Measurements from ENCODE around the gene PLPPR1.

DNA sequence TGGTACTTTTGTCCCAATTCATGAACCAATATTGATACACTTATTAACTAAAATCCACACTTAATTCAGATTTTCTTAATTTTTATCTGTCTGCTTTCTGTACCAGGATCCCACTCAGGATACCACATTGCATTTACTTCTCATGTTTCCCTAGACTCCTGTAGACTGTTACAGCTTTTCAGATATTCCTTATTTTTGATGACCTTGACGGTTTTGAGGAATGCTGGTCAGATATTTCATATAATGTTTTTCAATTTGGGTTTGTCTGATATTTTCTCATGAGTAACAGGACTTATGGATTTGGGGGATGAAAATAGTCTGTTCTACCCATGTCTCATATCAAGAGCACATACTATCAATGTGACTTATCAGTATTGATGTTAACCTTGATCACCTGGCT lies 37.4 kb downstream of the PLPPR1 start:
- TF ChIP-seq REPIN1 (CRISPR knock-in tag; IDR thresholded peaks at IDR 0.05; ENCODE audit: borderline replicate concordance, low read depth) (no peak), ZNF672 (CRISPR knock-in tag; IDR thresholded peaks at IDR 0.05) (no peak)
